H1 (cell line): Measurements from ENCODE around the gene DNAH8. TPM values are rescaled to one million over a fixed set of nuclear protein-coding genes. Genes with fewer than 3 reads are reported as not detected.

Experiments
- CTCF ChIA-PET: fragments of 300-600 bp; sonication (Branson Sonifier 250); formaldehyde crosslinking; loops from one replicate; lab custom pipeline; 2021; ENCODE audit not compliant: partially characterized antibody; lab: Charles Lee
- POLR2A ChIA-PET: fragments of 300-600 bp; sonication (Branson Sonifier 250); formaldehyde crosslinking; loops from one replicate; lab custom pipeline; 2021; ENCODE audit warnings: inconsistent platforms; ENCODE audit not compliant: partially characterized antibody; lab: Charles Lee
- DNase-seq, 2 experiments: peaks; one replicate each; pipeline versions ENCODE4 v3.0.0 to v3.0.0-alpha.2; 2010 to 2022; ENCODE audit warnings: low spot score in 2 of 2, low read depth in 1 of 2, mixed read lengths in 1 of 2
- FAIRE-seq: peaks from 2 replicates; lab custom pipeline; 2011; peaks lifted over from hg19 to GRCh38; lab: Jason Lieb, UNC
- H2AFZ ChIP-seq: 2 replicates; pipeline ENCODE4 v1.8.1; 2012; ENCODE audit warnings: low read length, inconsistent platforms
- H2AK5ac ChIP-seq: 2 replicates; pipeline ENCODE4 v1.6.1; 2013; ENCODE audit warnings: low read depth, low read length
- H2BK120ac ChIP-seq: replicated peaks from 2 replicates; pipeline ENCODE3; 2013; ENCODE audit warnings: low read depth, low read length, inconsistent platforms
- H2BK12ac ChIP-seq: 2 replicates; pipeline ENCODE4 v1.6.1; 2013; ENCODE audit warnings: low read depth, low read length
- H2BK15ac ChIP-seq: 2 replicates; pipeline ENCODE4 v1.6.1; 2013; ENCODE audit warnings: low read length
- H2BK20ac ChIP-seq: 2 replicates; pipeline ENCODE4 v1.6.1; 2013; ENCODE audit warnings: low read length
- H2BK5ac ChIP-seq: 2 replicates; pipeline ENCODE4 v1.6.1; 2013; ENCODE audit warnings: low read depth, low read length
- H3K14ac ChIP-seq: 2 replicates; pipeline ENCODE4 v1.6.1; 2013; ENCODE audit warnings: inconsistent platforms; ENCODE audit not compliant: insufficient read length
- H3K18ac ChIP-seq: 2 replicates; pipeline ENCODE4 v1.6.1; 2013; ENCODE audit warnings: low read length; ENCODE audit errors: extremely low read depth
- H3K23ac ChIP-seq: 2 replicates; pipeline ENCODE4 v1.6.1; 2013; ENCODE audit warnings: inconsistent platforms; ENCODE audit not compliant: insufficient read length
- H3K23me2 ChIP-seq: 2 replicates; pipeline ENCODE4 v1.6.1; 2013; ENCODE audit warnings: low read depth, low read length
- H3K27ac ChIP-seq: 2 replicates; pipeline ENCODE4 v1.6.1; 2011; ENCODE audit warnings: low read depth, low read length, inconsistent platforms
- H3K27me3 ChIP-seq, 4 experiments: replicated peaks in 1 of 4; 1 replicate in 1 of 4; 2 replicates in 3 of 4; pipeline versions ENCODE4 v1.6.1 to v1.8.1; 2011 to 2013; ENCODE audit warnings: low read length in 3 of 4, mild to moderate bottlenecking in 3 of 4, inconsistent platforms in 2 of 4, mixed read lengths in 2 of 4, moderate library complexity in 1 of 4; ENCODE audit not compliant: control insufficient read depth in 3 of 4, insufficient read depth in 3 of 4; ENCODE audit errors: extremely low read depth in 1 of 4
- H3K36me3 ChIP-seq, 4 experiments: 2 replicates each; pipeline versions ENCODE4 v1.6.1 to v1.8.1; 2011 to 2013; ENCODE audit warnings: mild to moderate bottlenecking in 4 of 4, low read length in 3 of 4, moderate library complexity in 2 of 4, control low read depth in 1 of 4, inconsistent platforms in 1 of 4; ENCODE audit not compliant: insufficient read depth in 4 of 4, control insufficient read depth in 2 of 4
- H3K4ac ChIP-seq: replicated peaks from 2 replicates; pipeline ENCODE3; 2013; ENCODE audit warnings: low read length, low read depth, mixed read lengths, inconsistent platforms; ENCODE audit not compliant: insufficient read length
- H3K4me1 ChIP-seq, 4 experiments: replicated peaks in 1 of 4; 1 replicate in 1 of 4; 2 replicates in 3 of 4; pipeline versions ENCODE4 v1.6.1 to v1.8.1; 2011 to 2013; ENCODE audit warnings: low read length in 3 of 4, inconsistent platforms in 2 of 4, mixed read lengths in 1 of 4; ENCODE audit not compliant: insufficient read depth in 4 of 4, control insufficient read depth in 3 of 4
- H3K4me2 ChIP-seq, 2 experiments: 2 replicates each; pipeline versions ENCODE4 v1.6.1 to v1.8.1; 2011 to 2013; ENCODE audit warnings: low read depth in 2 of 2, low read length in 2 of 2, control low read depth in 1 of 2, inconsistent platforms in 1 of 2, mild to moderate bottlenecking in 1 of 2; ENCODE audit not compliant: insufficient read depth in 1 of 2
- H3K4me3 ChIP-seq, 4 experiments: fragments of 200-600, 300-600 bp in 1 of 4; sonication (generic), shearing (Covaris generic), sonication (Bioruptor Twin) in 1 of 4; 2 replicates each; pipeline versions ENCODE4 v1.5.1 to v1.8.1; 2011 to 2016; ENCODE audit warnings: low read length in 4 of 4, low read depth in 3 of 4, control low read depth in 2 of 4, inconsistent platforms in 2 of 4, mild to moderate bottlenecking in 2 of 4, mixed read lengths in 1 of 4, moderate library complexity in 1 of 4; ENCODE audit not compliant: insufficient read depth in 2 of 4; ENCODE audit errors: extremely low read depth in 1 of 4
- H3K56ac ChIP-seq: replicated peaks from 2 replicates; pipeline ENCODE3; 2013; ENCODE audit warnings: low read depth, mild to moderate bottlenecking, mixed read lengths, low read length, inconsistent platforms; ENCODE audit not compliant: insufficient read length
- H3K79me1 ChIP-seq: 2 replicates; pipeline ENCODE4 v1.6.1; 2013; ENCODE audit warnings: low read depth, low read length, control low read depth
- H3K79me2 ChIP-seq, 2 experiments: 2 replicates each; pipeline versions ENCODE4 v1.6.1 to v1.8.1; 2012 to 2013; ENCODE audit warnings: low read length in 2 of 2, mild to moderate bottlenecking in 2 of 2, inconsistent platforms in 1 of 2; ENCODE audit not compliant: insufficient read depth in 2 of 2, control insufficient read depth in 1 of 2
- H3K9ac ChIP-seq, 4 experiments: replicated peaks in 1 of 4; 1 replicate in 1 of 4; 2 replicates in 3 of 4; pipeline versions ENCODE4 v1.6.1 to v1.8.1; 2011 to 2013; ENCODE audit warnings: low read depth in 3 of 4, low read length in 3 of 4, control low read depth in 2 of 4, mild to moderate bottlenecking in 2 of 4, moderate library complexity in 2 of 4, inconsistent platforms in 1 of 4; ENCODE audit errors: extremely low read depth in 1 of 4
- H3K9me3 ChIP-seq, 2 experiments: 2 replicates each; pipeline versions ENCODE4 v1.6.1 to v1.8.1; 2012 to 2013; ENCODE audit warnings: mild to moderate bottlenecking in 2 of 2, moderate library complexity in 2 of 2, control low read depth in 1 of 2, inconsistent platforms in 1 of 2, low read depth in 1 of 2, low read length in 1 of 2, mixed read lengths in 1 of 2; ENCODE audit not compliant: insufficient read depth in 2 of 2
- H4K20me1 ChIP-seq, 2 experiments: replicated peaks in 1 of 2; 2 replicates each; pipeline versions ENCODE3 to v1.8.1; 2011 to 2013; ENCODE audit warnings: inconsistent platforms in 2 of 2, low read length in 2 of 2, mild to moderate bottlenecking in 1 of 2; ENCODE audit not compliant: insufficient read depth in 2 of 2, control insufficient read depth in 1 of 2
- H4K5ac ChIP-seq: 2 replicates; pipeline ENCODE4 v1.6.1; 2013; ENCODE audit warnings: low read length, low read depth, mixed read lengths, inconsistent platforms; ENCODE audit not compliant: insufficient read length
- H4K8ac ChIP-seq: 2 replicates; pipeline ENCODE4 v1.8.0; 2013; ENCODE audit warnings: mild to moderate bottlenecking, moderate library complexity, low read length, inconsistent platforms; ENCODE audit not compliant: insufficient read depth; ENCODE audit errors: extremely low read depth
- H4K91ac ChIP-seq: replicated peaks from 2 replicates; pipeline ENCODE3; 2013; ENCODE audit warnings: low read length, mixed read lengths, inconsistent platforms; ENCODE audit not compliant: insufficient read length
- RAD21 ChIP-seq, 2 experiments: IDR thresholded peaks in 1 of 2; conservative IDR thresholded peaks in 1 of 2; 2 replicates each; pipeline ENCODE4 v1.6.1; 2011; ENCODE audit warnings: low read depth in 2 of 2, low read length in 2 of 2, improper control_type of control experiment in 1 of 2, inconsistent platforms in 1 of 2, mild to moderate bottlenecking in 1 of 2, moderate library complexity in 1 of 2
- SAP30 ChIP-seq: fragments of 300-600 bp; sonication (generic); IDR thresholded peaks from 2 replicates; pipeline ENCODE4 v1.7.1; 2012; ENCODE audit warnings: low read length, moderate library complexity, mild to moderate bottlenecking, inconsistent platforms; ENCODE audit not compliant: insufficient read depth, insufficient replicate concordance
- WGBS, 2 experiments: shearing (Covaris generic) in 1 of 2; methylation state at CpG; one replicate each; pipeline versions ENCODE4 v1.1.6 to v1.1.7; 2013 to 2015; ENCODE audit warnings: low lambda C conversion rate in 2 of 2, mixed read lengths in 2 of 2, inconsistent platforms in 1 of 2, low coverage in 1 of 2, missing lambda C conversion rate in 1 of 2; ENCODE audit not compliant: insufficient replicate concordance in 2 of 2, insufficient coverage in 1 of 2, insufficient read length in 1 of 2; ENCODE audit errors: extremely low coverage in 1 of 2, missing lambda C conversion rate in 1 of 2; 5-methylcytosine and 5-hydroxymethylcytosine counted together
- polyA plus RNA-seq, 7 experiments: library from polyadenylated mRNA; depleted of rRNA in 3 of 7; stranded (reverse) in 5 of 7; unstranded in 2 of 7; fragments of >200 nt in 5 of 7; fragments of 200-250 nt in 2 of 7; gene quantifications; 1 replicate in 5 of 7; 2 replicates in 1 of 7; 4 replicates in 1 of 7; pipeline versions ENCODE4 v1.2.1 to v1.2.3, GENCODE V29; 2011 to 2013; ENCODE audit warnings: missing spikeins in 2 of 7, mixed read lengths in 2 of 7
- total RNA-seq: library from RNA; stranded (reverse); fragmentation: NEBNext Ultra II Directional; extraction: Animal tissue kit (Norgen Biotek cat#: 25700); gene quantifications from 2 replicates; pipeline ENCODE4 v1.2.1, GENCODE V29; 2021
- TF ChIP-seq, protein P1 (sequence below), 3 experiments: IDR thresholded peaks; 1 replicate in 2 of 3; 2 replicates in 1 of 3; pipeline versions ENCODE4 v1.5.1 to v1.6.1; 2011; ENCODE audit warnings: low read length in 3 of 3, mild to moderate bottlenecking in 3 of 3, inconsistent platforms in 2 of 3, low read depth in 1 of 3, moderate library complexity in 1 of 3; ENCODE audit not compliant: insufficient read depth in 1 of 3; ENCODE audit errors: control extremely low read depth in 1 of 3

Gene DNAH8
- total and polyA plus RNA-seq, 2 of the 8 experiments (the other 6 are each of a cell fraction or from before 2014, with no cell fraction given) = under 0.01 TPM; not detected in 1

DNA sequence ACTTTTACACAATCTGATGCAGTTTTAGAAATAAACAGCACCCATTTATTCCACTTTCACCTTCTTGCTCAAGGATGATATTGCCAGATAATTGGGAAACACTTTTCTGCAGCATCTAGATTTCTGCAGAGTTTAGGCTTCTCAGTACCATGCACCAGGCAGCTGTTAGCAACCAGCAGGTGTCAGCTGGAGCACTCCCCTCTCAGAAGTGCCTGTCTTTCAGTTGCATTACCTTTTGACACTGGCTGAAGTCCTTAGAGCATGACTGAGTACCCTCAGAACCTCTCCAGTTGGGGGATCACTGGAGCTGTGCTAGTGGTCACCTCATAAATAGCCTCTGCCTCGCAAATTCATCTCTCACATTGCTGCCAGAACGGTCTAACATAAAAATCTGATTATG, 91.2 kb downstream of the DNAH8 start:
- ChIA-PET CTCF (interaction anchor here (0.7 to 1.6 kb wide), 2 partner anchors 66 to 193 kb away, joined by 4 to 5 read pairs; no protein-coding TSS in a partner anchor), POLR2A (no interaction called here)
- Histone ChIP-seq H3K27ac (no peak overlapping the region), H3K27me3 (no peaks in the 10 kb centered on the region), H3K9me3 (no peaks in the 10 kb centered on the region), H2BK20ac (no peak overlapping the region), H3K4me3 (no peak overlapping the region), H3K36me3 (no peaks in the 10 kb centered on the region), H3K18ac (no peak overlapping the region), H3K79me2 (no peaks in the 10 kb centered on the region), H2BK15ac (no peak overlapping the region), H2BK120ac (no peak overlapping the region), H2AK5ac (no peak overlapping the region), H3K4ac (no peak overlapping the region), H2BK5ac (no peak overlapping the region), H3K4me2 (no peak overlapping the region), H3K14ac (no peak overlapping the region), H4K8ac (no peak overlapping the region), H4K20me1 (peaks cover 0 to 1% of the 10 kb centered on the region in 2 experiments), H3K4me1 (peaks cover 0 to 2% (median 0%) of the 10 kb centered on the region in 4 experiments; a peak in 1 of 7 replicates), H4K91ac (no peak overlapping the region), H3K23me2 (no peaks in the 10 kb centered on the region), H3K9ac (no peak overlapping the region), H3K79me1 (no peaks in the 10 kb centered on the region), H2AFZ (no peak overlapping the region), H2BK12ac (no peak overlapping the region), H3K56ac (no peak overlapping the region), H3K23ac (no peak overlapping the region), H4K5ac (no peak overlapping the region)
- no peak for DNase-seq
- TF ChIP-seq SAP30 = no peak
- TF ChIP-seq, protein P1, sequence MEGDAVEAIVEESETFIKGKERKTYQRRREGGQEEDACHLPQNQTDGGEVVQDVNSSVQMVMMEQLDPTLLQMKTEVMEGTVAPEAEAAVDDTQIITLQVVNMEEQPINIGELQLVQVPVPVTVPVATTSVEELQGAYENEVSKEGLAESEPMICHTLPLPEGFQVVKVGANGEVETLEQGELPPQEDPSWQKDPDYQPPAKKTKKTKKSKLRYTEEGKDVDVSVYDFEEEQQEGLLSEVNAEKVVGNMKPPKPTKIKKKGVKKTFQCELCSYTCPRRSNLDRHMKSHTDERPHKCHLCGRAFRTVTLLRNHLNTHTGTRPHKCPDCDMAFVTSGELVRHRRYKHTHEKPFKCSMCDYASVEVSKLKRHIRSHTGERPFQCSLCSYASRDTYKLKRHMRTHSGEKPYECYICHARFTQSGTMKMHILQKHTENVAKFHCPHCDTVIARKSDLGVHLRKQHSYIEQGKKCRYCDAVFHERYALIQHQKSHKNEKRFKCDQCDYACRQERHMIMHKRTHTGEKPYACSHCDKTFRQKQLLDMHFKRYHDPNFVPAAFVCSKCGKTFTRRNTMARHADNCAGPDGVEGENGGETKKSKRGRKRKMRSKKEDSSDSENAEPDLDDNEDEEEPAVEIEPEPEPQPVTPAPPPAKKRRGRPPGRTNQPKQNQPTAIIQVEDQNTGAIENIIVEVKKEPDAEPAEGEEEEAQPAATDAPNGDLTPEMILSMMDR (IDR thresholded peaks at IDR 0.05; ENCODE audit: control extremely low read depth in 1 of 3, insufficient read depth in 1 of 3, low read depth in 1 of 3, low read length in 3 of 3) = peak; percentile 7 to 31 (median 29); a peak in 3 of 4 replicates
- peak; percentile 11 to 39; a peak in 2 of 4 replicates for TF ChIP-seq RAD21 (IDR thresholded peaks at IDR 0.05 in 1 of 2, conservative IDR thresholded peaks at IDR 0.05 in 1 of 2; ENCODE audit: low read depth in 2 of 2, low read length in 2 of 2)
- no peak for FAIRE-seq
- WGBS, 2 experiments = 93% methylated on average over 2 of the region's 2 CpGs; no CpG with 5 or more reads in 1 of the 2 experiments
